Fibroblast of gingiva (primary cell): Measurements from ENCODE around the gene PLTP.
"Not testable (repeated sequence)": the region's sequence is repeated elsewhere in the genome, so short reads cannot be mapped to it uniquely, and the experiment has no call there.

Experiments used
- DNase-seq: peaks from one replicate; pipeline ENCODE4 v3.0.0-alpha.2; 2011; ENCODE audit warnings: low read depth

The PLTP gene

DNA sequence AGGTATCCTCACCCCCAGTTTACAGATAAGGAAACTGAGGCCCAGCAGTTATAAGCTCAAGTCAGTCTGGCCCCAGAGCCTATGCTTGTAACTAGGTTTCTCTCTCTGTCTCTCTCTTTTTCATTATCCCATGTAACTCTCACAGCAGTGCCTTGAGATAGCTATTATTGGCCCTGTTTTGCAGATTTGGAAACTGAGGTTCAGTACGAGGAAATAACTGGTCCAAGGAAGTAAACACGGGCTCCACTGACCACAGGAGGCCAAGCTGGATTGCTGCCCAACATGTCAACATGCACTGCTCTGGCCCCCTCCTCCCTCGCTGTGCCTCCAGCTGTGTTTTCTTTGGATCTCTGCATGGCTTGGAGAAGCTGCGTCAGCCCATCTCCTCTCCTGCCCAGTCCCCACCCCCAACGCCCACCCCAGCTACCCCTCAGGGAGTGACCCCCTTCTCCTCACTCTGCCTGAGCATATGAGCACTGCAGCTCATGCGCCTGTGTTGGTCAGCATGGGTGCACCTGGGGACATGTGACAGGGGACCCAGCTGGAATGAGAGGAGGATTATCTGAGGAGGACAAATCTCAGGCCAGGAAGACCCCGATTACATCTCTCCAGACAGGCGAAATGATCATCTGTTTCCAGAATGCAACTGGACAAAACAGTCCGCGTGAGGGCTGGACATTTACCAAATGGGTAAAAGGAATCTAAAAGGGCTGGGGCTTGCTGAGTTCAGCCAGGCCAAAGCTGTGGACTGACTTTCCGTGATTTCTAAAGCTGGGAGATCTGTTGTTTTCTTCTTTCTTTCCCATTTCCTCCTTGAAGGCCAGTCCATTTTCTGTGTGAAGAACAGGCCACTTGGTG, 7.8 kb upstream of the PLTP start:
- DNase-seq = peak; percentile 82

DNA sequence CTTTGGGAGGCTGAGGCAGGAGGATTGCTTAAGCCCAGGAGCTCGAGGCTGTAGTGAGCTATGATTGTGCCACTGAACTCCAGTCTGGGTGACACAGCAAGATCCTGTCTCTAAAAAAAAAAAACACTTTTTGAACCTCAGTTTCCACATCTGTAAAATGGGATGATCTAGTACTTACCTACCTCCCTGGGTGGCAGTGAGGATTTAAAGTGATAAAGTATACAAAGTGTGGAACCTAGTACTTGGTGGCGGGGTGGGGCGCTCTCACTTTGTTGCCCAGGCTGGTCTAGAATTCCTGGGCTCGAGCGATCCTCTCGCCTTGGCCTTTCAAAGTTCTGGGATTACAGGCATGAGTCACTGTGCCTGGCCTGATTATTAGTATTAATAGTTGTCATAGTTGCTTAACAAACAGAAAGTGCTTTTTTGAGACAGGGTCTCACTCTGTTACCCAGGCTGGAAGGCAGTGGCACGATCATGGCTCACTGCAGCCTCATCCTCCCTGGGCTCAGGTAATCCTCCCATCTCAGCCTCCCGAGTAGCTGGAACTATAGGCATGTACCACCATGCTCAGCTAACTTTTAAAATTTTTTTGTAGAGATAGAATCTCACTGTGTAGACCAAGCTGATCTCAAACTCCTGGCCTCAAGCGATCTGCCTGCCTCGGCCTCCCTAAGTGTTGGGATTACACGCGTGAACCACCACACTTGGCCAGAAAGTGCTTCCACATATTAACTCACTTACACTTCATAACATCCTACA, 7.0 kb upstream of the PLTP start:
- peak; percentile 36 for DNase-seq

DNA sequence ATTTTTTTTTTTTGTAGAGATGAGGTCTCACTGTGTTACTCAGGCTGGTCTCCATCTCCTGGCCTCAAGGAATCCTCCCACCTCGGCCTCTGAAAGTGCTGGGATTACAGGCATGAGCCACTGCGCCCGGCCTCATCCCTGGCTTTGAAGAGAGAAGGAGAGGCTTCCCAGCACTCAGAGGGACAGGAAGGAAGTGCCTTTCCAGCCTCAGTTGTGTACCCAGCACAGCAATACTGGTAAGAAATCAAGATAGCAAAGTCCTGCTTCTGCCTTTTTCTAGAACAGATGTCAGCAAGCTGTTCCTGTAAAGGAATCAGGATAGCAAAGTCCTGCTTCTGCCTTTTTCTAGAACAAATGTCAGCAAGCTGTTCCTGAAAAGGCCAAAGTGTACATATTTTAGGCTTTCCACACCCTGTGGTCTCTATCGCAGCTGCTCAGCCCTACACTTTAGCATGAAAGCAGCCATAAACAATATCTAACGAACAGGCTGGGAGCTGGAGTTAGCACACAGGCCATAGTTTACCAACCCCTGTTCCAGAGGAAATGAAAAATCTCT, 6.3 kb upstream of the PLTP start:
- peak; percentile 47 for DNase-seq

DNA sequence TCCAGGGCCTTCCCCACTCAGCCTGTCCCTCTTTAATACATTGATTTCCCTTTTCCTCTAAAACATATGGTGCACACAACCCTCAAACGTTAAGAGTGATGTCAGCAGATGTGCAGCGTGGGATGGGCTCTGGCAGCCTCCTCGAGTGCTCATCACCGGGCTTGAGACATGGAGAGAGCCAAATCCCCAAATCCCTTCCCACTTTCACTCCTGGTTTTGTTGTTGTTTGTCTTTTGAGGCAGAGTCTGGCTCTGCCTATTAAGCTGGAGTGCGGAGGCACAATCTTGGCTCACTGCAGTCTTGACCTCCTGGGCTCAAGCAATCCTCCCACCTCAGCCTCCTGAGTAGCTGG, 5.8 kb upstream of the PLTP start:
- DNase-seq = peak; percentile 30

DNA sequence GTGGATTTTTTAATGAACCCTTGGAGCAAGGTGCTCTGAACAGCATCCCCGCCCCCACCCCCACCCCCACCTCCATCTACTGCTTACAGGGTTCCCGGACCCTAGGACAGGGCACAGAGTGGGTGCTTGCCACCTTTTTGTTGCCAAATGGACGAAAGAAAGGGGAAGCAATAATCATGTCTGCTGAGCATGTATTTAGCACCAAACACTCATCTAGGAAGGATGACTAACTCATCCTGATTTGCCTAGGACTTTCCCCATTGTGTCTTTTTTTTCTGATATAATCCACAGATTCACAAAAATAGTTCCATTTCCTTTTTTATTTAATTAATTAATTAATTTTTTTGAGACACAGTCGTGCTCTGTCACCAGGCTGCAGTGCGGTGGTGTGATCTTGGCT, 1.2 kb upstream of the PLTP start:
- no peak for DNase-seq

DNA sequence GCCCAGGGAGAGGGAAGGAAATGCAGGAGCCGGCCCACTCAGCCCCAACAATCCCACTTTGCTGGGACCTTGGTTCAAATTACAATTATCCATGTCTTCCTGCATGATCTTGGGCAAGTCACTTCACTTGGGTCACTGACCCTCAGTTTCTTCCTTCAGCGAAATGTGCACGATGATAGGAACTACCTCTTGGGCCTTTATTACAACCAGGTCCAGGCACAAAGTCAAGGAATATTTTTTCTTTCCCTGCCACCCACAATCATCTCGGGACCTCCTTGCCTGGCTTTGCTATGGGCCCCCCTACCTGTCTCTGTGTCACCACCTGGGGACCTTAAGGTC, 358 bp upstream of the PLTP start:
- no peak for DNase-seq

DNA sequence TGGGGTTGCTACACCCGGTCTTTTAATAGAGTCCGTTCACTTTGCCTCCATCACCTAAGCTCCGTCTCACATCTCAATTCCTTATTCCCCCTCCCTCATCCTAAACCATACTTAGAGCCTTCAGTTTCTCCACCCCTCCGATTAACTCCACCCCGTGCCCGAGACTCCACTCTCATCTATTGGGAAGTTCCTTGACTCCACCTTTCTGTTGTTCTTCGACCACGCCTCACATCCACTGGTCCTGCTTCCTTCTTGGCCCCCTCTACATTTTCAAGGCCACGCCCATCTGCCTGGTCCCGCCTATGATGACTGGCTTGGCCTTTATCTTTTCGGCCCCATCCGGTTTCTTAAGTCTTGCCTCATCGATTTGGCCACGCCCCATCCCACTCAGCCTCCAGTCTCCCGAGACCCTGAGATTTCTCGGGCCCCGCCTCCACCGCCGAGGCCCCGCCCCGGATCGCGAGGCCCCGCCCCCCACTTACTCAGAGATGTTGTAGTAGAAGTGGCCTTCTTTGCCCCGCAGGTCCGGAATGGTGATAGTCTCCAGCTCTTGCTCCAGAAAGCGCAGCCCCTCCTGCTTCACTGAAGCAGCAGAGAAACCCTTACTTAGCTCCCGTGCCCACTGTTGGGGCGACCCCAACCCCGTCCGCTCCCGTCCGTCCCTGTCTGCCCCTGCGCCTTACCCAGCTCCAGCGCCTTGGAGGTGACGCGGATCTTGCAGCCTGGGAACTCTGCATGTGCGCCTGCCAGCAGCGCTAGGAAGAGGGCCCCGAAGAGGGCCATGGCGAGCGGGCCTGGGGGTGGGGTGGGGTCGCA, 1.1 kb downstream of the PLTP start:
- DNase-seq = peak; percentile 100

DNA sequence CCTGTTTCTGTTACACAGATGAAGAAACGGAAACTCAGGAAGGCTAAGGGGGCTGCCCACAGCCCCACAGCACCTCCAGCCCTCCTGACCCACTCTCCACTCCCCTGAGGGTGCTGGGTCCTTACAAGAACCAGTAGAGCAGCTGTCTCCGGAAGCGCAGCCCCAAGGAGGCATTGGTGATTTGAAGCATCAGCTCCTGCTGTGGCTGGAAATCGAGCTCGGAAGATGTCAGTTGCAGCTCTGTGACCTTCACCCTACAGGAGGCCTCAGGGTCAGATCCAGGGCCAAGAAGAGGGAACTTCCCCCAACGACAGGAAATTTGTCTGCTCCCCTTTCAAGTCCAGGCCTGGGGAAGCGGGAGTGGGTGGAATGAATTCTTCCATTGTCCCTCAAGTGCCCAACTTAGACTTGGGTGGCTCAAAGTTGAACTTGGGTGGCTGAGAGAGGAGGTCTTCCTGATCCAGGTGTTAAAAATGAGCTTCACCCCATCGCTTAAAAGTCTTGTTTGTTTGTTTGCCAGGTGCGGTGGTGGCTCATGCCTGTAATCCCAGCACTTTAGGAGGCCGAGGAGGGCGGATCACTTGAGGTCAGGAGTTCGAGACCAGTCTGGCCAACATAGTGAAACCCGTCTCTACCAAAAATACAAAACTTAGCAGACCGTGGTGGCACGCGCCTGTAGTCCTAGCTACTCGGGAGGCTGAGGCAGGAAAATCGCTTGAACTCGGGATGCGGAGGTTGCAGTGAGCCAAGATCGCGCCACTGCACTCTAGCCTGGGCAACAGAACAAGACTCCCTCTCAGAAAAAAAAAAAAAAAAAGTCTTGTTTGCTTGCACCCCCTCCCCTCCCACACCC, 1.9 kb downstream of the PLTP start:
- DNase-seq = no peak

DNA sequence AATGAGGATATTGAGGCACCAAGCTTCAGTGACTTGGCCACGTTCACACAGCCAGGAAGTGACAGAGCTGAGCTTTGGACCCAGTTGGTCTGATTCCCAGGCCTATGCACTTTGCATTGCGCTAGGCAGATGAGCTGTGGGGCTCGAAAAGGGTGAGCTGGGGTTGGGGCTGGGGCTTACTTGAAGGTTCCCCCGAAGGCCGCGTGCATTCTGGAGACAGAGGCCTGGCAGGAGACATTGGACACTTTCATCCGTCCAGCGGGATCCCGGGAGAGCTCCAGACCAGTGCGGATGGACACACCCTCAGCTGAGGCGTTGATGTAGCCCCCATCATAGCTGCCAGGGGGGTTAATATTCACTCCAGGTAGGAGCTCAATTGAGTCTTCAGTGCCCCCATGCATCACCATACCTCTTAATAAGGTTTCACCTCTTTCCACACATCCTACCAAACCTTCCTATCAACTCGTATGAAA, 2.6 kb downstream of the PLTP start:
- DNase-seq = no peak

DNA sequence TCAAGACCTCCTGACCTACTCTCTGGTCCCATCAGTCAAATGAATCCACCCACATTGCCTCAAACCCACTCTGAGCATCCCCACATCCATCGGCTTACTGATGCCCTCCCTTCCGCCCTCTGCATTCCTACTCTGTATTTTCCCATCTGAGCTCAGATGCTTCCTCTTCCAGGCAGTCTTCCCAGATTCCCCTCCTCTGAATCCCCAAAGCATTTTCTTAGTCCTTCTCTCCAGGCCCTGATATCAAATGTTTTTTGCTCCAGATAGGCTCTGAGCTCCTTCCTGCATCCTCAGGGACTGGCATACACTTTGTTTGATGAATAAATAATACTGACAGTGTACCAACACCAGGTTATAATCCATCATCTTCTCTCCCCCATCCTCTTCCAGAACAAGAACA, 3.9 kb downstream of the PLTP start:
- DNase-seq = no peak

DNA sequence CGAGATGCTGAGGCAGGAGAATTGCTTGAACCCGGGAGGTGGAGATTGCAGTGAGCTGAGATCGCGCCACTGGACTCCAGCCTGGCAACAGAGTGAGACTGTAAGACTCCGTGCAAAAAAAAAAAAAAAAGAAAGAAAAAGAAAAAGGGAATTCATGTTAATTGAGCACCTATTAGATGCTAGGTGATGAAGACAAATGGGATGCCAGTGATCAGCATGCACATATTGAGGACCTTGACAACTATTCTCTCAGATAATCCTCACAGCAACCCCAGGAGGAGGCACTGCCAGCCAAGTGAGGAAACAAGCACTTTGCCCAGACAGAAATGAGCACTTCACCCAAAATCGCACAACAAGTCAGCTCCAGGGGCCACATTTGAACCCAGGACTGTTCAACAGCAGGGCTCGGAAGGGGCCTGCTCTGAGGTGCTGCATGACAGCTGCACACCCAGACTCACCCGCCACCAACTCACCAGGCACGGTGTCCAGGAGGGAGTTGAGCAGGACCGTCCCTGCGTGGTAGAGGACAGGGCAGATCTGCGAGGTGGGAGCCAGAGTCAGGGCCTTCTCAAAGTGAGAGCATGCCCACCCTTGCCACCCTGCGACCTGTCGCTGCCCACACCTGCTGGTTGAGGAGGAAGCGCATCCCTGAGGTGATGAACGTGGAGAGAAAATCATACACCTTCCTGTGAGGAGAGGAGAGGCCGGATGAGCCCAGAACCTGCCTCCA, 4.6 kb downstream of the PLTP start:
- DNase-seq = no peak

DNA sequence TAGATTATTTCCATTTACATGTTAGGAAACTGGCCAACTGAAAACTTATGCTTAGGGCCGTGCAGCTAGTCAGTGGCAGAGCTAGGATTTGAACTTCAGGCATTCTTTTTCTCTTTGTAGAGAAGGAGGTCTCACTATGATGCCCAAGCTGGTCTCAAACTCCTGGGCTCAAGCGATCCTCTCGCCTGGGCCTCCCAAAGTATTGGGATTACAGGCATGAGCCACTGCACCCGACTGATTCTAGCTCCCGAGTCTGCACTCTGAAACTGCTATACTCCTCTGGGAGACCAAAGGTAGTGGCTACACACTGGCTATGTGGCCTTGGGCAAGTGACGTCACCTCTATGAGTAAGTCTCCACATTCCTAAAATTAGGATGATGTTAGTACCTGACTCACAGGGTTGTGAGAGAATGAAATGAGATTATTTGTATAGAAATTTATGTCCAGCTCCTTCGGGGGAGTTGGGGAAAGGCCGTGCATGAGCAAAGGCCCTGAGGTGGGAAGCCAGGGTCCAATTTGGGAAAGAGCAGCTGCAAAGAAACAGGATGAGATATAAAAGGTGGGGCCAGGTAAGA, 6.4 kb downstream of the PLTP start:
- peak; percentile 37 for DNase-seq

DNA sequence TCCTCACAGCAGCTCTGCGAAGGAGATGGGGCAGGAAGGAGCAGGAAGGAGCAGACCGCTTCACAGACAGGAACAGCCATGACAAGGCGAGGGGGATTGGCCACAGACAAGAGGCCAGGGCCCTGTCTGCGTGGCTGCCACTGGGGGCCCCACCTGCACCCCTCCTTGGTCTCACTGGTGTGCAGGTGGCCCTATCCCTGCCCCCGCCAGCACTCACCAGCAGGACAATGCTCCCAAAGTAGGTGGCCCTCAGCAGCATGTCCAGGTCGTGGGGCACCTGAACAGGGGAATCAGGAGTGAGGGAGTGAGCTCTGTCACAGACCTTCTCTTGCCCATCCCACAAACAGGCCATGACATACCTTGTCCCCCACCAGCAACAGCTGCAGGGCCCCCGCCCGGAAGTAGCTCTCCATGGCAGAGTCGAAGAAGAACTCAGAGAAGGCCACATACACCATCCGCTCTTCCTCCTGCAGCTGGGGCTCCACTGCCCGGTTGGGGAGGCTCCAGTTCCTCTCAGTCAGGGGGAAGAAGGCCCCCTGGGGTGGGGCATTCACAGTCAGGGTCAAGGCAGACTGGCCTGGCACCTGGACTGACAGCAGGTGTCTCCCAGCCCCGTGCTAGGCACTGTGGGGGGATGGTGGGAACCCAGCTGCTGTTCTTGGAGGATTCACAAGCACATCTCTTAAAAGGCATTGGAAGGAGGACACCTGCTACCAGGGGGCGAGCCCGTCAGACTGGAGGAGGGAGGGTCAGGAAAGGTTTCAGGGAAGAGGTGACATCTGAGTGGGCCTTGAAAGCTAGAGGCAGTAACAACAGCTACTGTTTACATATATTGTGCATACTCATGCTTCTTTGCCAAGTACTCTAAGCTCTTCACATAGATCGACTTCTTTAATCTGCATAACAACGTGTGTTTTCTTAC, 7.1 kb downstream of the PLTP start:
- no peak for DNase-seq

DNA sequence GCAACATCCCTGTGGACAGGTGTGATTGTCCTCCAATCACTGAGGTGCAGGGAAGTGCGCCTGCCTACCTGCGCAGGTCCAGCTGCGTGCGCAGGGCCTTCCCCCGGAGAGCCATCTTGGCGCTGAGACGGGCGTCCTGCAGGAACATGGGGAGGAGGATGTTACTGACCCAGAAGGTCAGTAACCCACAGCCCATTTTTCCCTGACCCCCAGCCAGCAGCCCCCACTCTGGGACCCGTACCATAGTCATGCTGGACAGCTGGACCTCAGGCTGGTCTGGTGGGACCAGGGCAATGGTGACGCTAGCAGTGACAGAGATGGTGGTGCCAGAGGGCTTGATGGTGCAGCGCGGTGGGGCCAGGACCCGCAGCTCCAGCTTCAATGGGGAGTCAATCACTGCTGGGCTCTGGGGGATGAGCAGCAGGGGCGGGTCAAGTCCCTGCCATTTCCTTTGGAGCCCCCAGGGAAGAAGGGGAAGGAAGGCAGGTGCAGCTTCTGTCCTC, 9.7 kb downstream of the PLTP start:
- no peak for DNase-seq

DNA sequence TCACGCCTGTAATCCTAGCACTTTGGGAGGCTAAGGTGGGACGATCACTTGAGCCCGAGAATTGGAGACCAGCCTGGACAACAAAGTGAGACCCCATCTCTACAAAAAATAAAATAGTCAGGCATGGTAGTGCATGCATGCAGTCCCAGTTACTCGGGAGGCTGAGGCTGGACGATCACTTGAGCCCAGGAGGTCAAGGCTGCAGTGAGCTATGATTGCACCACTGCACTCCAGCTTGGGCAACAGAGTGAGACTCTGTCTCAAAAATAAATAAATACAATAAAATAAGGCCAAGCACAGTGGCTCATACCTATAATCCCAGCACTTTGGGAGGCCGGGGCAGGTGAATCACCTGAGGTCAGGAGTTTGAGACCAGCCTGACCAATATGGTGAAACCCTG, 10.6 kb downstream of the PLTP start:
- DNase-seq = not testable (repeated sequence)

DNA sequence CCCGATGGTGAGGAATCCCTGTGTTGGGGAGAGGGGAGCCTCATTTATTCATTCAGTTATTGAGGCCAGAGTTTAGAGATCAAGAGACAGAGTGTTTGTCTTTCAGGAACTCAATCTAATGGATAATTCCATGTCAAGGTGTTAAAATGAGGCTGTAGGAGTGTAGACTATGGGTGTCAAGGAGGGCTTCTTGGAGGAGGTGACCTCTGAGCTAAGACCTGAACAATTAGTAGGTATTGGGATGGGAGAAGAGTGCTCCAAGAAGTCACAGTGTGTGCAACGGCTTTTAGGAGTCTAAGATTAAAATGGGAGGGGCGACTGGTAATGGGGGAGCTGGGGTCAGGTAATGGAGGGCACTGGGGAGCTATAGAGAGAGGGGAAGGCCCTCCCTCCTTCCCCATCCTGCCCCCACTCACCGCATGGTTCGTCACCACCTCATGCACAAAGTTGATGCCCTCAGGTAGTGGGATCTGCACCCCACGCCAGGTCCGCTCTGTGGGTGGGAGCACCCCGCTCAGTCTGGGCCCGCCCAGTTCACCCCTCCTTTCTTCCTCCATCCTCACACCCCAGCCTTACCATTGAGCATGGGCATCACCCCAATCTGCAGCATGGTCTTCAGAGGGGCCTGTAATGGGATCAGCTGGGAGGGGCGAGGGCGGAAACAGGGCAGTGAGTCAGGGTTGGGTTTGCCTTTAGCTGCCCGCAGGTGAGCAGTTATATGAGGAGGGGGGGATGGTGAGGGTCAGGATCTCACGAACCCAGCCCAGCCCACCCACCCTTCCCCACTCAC, 12.7 kb downstream of the PLTP start:
- no peak for DNase-seq

DNA sequence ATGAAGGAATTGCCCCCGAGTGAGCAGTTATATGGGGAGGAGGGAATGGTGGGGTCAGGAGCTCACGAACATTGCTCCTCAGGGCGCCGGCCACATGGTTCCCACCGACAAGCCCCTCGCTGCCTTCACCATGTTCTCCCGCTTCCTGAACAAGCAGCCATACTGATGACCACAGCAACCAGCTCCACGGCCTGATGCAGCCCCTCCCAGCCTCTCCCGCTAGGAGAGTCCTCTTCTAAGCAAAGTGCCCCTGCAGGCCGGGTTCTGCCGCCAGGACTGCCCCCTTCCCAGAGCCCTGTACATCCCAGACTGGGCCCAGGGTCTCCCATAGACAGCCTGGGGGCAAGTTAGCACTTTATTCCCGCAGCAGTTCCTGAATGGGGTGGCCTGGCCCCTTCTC, 13.7 kb downstream of the PLTP start:
- no peak for DNase-seq

DNA sequence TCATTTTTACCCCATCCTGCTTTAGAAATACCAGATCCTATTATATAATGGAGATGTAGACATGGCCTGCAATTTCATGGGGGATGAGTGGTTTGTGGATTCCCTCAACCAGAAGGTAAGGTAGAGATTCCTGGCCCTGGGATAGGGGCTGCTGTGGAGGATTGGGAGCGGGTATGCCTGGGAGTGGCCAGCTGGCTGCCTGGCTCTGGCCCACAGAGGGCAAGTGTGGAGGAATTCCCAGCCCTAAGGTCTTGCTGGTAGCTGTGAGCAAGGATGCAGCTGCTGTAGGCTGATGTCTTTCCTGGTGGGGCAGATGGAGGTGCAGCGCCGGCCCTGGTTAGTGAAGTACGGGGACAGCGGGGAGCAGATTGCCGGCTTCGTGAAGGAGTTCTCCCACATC, 14.3 kb downstream of the PLTP start:
- no peak for DNase-seq
